Sigmoid colon (tissue), 7 donors: ENCODE results near the gene CENPO. TPM values are rescaled to one million over a fixed set of nuclear protein-coding genes. Genes with fewer than 3 reads are reported as not detected.

Experiments used
- DNase-seq: peaks from one replicate; pipeline ENCODE4 v3.0.0-alpha.2; 2019
- H3K27ac ChIP-seq, 4 donors: fragments of 200-600 bp; sonication (generic); one replicate each; pipeline ENCODE4 v1.5.1; 2016 to 2019; ENCODE audit warnings: mild to moderate bottlenecking in 1 of 4
- H3K27me3 ChIP-seq, 3 donors: fragments of 200-600 bp; sonication (generic); one replicate each; pipeline ENCODE4 v1.5.1; 2019; ENCODE audit warnings: mild to moderate bottlenecking in 1 of 3
- H3K36me3 ChIP-seq, 4 donors: fragments of 200-600 bp; sonication (generic); one replicate each; pipeline ENCODE4 v1.5.1; 2016 to 2019
- H3K4me1 ChIP-seq, 4 donors: fragments of 200-600 bp; sonication (generic); one replicate each; pipeline ENCODE4 v1.5.1; 2017 to 2019
- H3K4me3 ChIP-seq, 4 donors: fragments of 200-600 bp; sonication (generic); one replicate each; pipeline ENCODE4 v1.5.1; 2017 to 2019; ENCODE audit warnings: mild to moderate bottlenecking in 2 of 4, moderate library complexity in 1 of 4
- H3K9me3 ChIP-seq, 4 donors: fragments of 200-600 bp in 3 of 4; sonication (generic) in 3 of 4; one replicate each; pipeline versions ENCODE4 v1.5.1 to v1.6.1; 2013 to 2019
- CTCF ChIP-seq, 4 experiments: fragments of 450-650 bp in 3 of 4; fragments of 200-600 bp in 1 of 4; IDR thresholded peaks; one replicate each; pipeline ENCODE4 v1.5.1; 2016 to 2019; ENCODE audit warnings: antibody characterized with exemption in 4 of 4, mild to moderate bottlenecking in 3 of 4, moderate library complexity in 2 of 4
- EP300 ChIP-seq, 4 donors: sonication (generic); formaldehyde crosslinking; IDR thresholded peaks; one replicate each; pipeline ENCODE4 v1.6.1; 2017; ENCODE audit warnings: antibody characterized with exemption in 4 of 4
- POLR2A ChIP-seq, 2 donors: fragments of 450-650 bp; IDR thresholded peaks; one replicate each; pipeline ENCODE4 v1.6.1; 2016; ENCODE audit warnings: antibody characterized with exemption in 2 of 2, mild to moderate bottlenecking in 2 of 2, moderate library complexity in 2 of 2
- POLR2AphosphoS5 ChIP-seq, 4 donors: sonication (generic); formaldehyde crosslinking; IDR thresholded peaks; one replicate each; pipeline ENCODE4 v1.6.1; 2017; ENCODE audit warnings: antibody characterized with exemption in 4 of 4
- WGBS, 2 donors: extraction: QIAGEN DNeasy Blood & Tissue Kit; methylation state at CpG; one replicate each; pipeline ENCODE4 v1.1.7; 2013; 5-methylcytosine and 5-hydroxymethylcytosine counted together
- intact Hi-C: fragments of 100-400 bp; cut with DNase I; formaldehyde crosslinking; loops from one replicate; pipeline ENCODE4 v1.15.1; 2023
- polyA plus RNA-seq, 3 donors: library from polyadenylated mRNA; stranded (reverse); fragments of 200-250 nt; gene quantifications; one replicate each; pipeline ENCODE4 v1.2.3, GENCODE V29; 2013
- total RNA-seq, 4 donors: library from RNA; depleted of rRNA; stranded (reverse); fragments of >200 nt; gene quantifications; one replicate each; pipeline ENCODE4 v1.1.0, GENCODE V29; 2016
- donor health status: healthy with polysubstance abuse.
- donor health status: Bipolar disorder and iron deficiency.
- donor health status: healthy.

CENPO gene, protein sequence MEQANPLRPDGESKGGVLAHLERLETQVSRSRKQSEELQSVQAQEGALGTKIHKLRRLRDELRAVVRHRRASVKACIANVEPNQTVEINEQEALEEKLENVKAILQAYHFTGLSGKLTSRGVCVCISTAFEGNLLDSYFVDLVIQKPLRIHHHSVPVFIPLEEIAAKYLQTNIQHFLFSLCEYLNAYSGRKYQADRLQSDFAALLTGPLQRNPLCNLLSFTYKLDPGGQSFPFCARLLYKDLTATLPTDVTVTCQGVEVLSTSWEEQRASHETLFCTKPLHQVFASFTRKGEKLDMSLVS
- total RNA-seq (1 to 10 TPM in 2 of 4 donors, under 1 TPM in 2; 0.49 to 5.7 (median 1.7) TPM), polyA plus RNA-seq (10 to 100 TPM in 1 of 3 donors, 1 to 10 TPM in 2; 4.9 to 10.4 (median 6.0) TPM)

GRCh38 chr2:24792874-24793760 is at the start of gene CENPO, which contains the start of gene PTRHD1:
Gene CENPO (plus strand): TSS chr2:24793425. CDS start chr2:24793920, 495 bp downstream.
Gene PTRHD1 (minus strand): TSS chr2:24793391. CDS start chr2:24793377, 14 bp downstream.
- peak; percentile 98 for DNase-seq
- peak within 1 kb of the TSS; percentile 57 to 81 (median 75) for H3K4me3 ChIP-seq
- H3K36me3 ChIP-seq: no peaks in the 10 kb centered on the region
- no peaks in the 10 kb centered on the region for H3K9me3 ChIP-seq
- peak within 1 kb of the TSS; percentile 92 to 98 (median 97) for H3K27ac ChIP-seq
- peaks cover 0 to 17% (median 13%) of the 10 kb centered on the region in 4 donors for H3K4me1 ChIP-seq
- WGBS, 2 donors: 0% methylated on average over 74 of the region's 74 CpGs
- TF ChIP-seq EP300 (IDR thresholded peaks at IDR 0.05) (no peak), POLR2AphosphoS5 (IDR thresholded peaks at IDR 0.05) (peak; percentile 25 to 78 (median 68)), POLR2A (IDR thresholded peaks at IDR 0.05) (peak in 1 of 2 donors; percentile 48), CTCF (IDR thresholded peaks at IDR 0.05) (peak in 3 of 4 experiments; percentile 58 to 70 (median 67))
- intact Hi-C loops: loop anchor here (2.0 to 10.0 kb wide), 2 partner anchors 302 to 668 kb away; partner anchors contain the start of genes FAM228B, NCOA1 and PFN4
- no peaks in the 10 kb centered on the region for H3K27me3 ChIP-seq

- Histone ChIP-seq H3K9me3 (no peaks in the 10 kb centered on the region), H3K27ac (no peak overlapping the region), H3K4me1 (peaks cover 0 to 5% (median under 1%) of the 10 kb centered on the region in 4 donors), H3K36me3 (peaks cover 0 to 54% (median 9%) of the 10 kb centered on the region in 4 donors), H3K27me3 (no peaks in the 10 kb centered on the region), H3K4me3 (no peak overlapping the region)
- intact Hi-C loops: no loop called here
- no peak for DNase-seq
- 66 to 89% methylated on average over 3 of the region's 3 CpGs for WGBS, 2 donors
- no peak for TF ChIP-seq POLR2AphosphoS5 (IDR thresholded peaks at IDR 0.05)
- TF ChIP-seq EP300 (IDR thresholded peaks at IDR 0.05): no peak
- TF ChIP-seq CTCF (IDR thresholded peaks at IDR 0.05): no peak
- no peak for TF ChIP-seq POLR2A (IDR thresholded peaks at IDR 0.05)
Observed at GRCh38 chr2:24743924-24744323, 49.3 kb upstream of the CENPO start.

DNA sequence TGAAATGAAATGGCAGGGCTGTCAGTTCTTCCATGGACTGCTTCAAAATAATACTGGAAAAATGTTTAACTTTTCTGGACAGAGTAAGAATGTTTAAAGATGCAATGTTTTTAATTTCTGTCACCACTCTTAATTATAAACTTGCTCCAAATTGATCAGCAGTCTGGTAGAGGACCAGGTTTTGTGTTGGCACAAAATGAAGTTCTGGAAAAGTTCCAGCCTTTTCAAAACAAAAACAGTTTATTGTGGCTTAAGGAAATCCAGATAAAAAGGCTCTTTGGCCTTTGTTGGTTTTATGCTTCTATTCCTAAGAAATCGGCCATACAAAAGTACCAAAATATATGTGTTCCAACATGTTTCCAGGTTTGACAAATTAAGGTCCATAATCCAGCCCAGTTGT is 48.9 kb upstream of the CENPO start:
- intact Hi-C loops: no loop called here
- TF ChIP-seq EP300 (IDR thresholded peaks at IDR 0.05) (no peak), POLR2AphosphoS5 (IDR thresholded peaks at IDR 0.05) (no peak), CTCF (IDR thresholded peaks at IDR 0.05) (no peak), POLR2A (IDR thresholded peaks at IDR 0.05) (no peak)
- Histone ChIP-seq H3K27me3 (no peaks in the 10 kb centered on the region), H3K9me3 (no peaks in the 10 kb centered on the region), H3K4me1 (peaks cover 0 to 9% (median 0%) of the 10 kb centered on the region in 4 donors), H3K27ac (no peak overlapping the region), H3K36me3 (peaks cover 0 to 52% (median 9%) of the 10 kb centered on the region in 4 donors), H3K4me3 (no peak overlapping the region)
- WGBS, 2 donors: 78 to 80% methylated on average over 1 of the region's 1 CpG
- no peak for DNase-seq

GRCh38 chr2:24745825-24746224 is 47.4 kb upstream of the CENPO start:
- intact Hi-C loops: no loop called here
- H3K27me3 ChIP-seq: no peaks in the 10 kb centered on the region
- no peaks in the 10 kb centered on the region for H3K9me3 ChIP-seq
- WGBS, 2 donors: 38 to 76% methylated on average over 2 of the region's 2 CpGs
- TF ChIP-seq EP300 (IDR thresholded peaks at IDR 0.05): no peak
- TF ChIP-seq POLR2AphosphoS5 (IDR thresholded peaks at IDR 0.05): no peak
- TF ChIP-seq POLR2A (IDR thresholded peaks at IDR 0.05): no peak
- no peak for TF ChIP-seq CTCF (IDR thresholded peaks at IDR 0.05)
- H3K36me3 ChIP-seq: peaks cover 0 to 39% (median 9%) of the 10 kb centered on the region in 4 donors
- no peak overlapping the region for H3K27ac ChIP-seq
- DNase-seq: no peak
- no peak overlapping the region for H3K4me3 ChIP-seq
- H3K4me1 ChIP-seq: peaks cover 0 to 10% (median 0%) of the 10 kb centered on the region in 4 donors
